Activated CD8-positive, alpha-beta memory T cell treated with anti-CD3 and anti-CD28 coated beads for 48 hours (primary cell): ENCODE data around the gene RABGAP1L.
A peak's percentile ranks its signal among the peaks of the same experiment; 100 is the strongest.

Experiments used
- DNase-seq, 3 experiments: peaks; one replicate each; pipeline ENCODE4 v3.0.0-alpha.2; 2020; ENCODE audit warnings: low read depth in 2 of 3, low spot score in 2 of 3

RABGAP1L gene

GRCh38 chr1:174912264-174912663, 752.9 kb downstream of the RABGAP1L start:
- peak in 1 of 3 experiments; percentile 3 for DNase-seq

GRCh38 chr1:174913225-174913903, 754.0 kb downstream of the RABGAP1L start:
- no peak for DNase-seq

GRCh38 chr1:174914991-174915390, 755.7 kb downstream of the RABGAP1L start:
- no peak for DNase-seq

GRCh38 chr1:174916846-174917245, 757.5 kb downstream of the RABGAP1L start:
- DNase-seq, result no peak

GRCh38 chr1:174920093-174920492, 760.8 kb downstream of the RABGAP1L start:
- DNase-seq, result no peak

- DNase-seq, result no peak
These were observed 762.8 kb downstream of the RABGAP1L start for GRCh38 chr1:174922121-174922520.

GRCh38 chr1:174923820-174924219, 764.5 kb downstream of the RABGAP1L start:
- no peak for DNase-seq

GRCh38 chr1:174928541-174928940, 769.2 kb downstream of the RABGAP1L start:
- no peak for DNase-seq

- DNase-seq, result no peak
These were observed 771.9 kb downstream of the RABGAP1L start for GRCh38 chr1:174931214-174931613.

GRCh38 chr1:174932587-174932986, 773.3 kb downstream of the RABGAP1L start:
- DNase-seq, result no peak

GRCh38 chr1:174935961-174936727, 776.8 kb downstream of the RABGAP1L start:
- DNase-seq, result no peak

- no peak for DNase-seq
These were observed 779.1 kb downstream of the RABGAP1L start for GRCh38 chr1:174938281-174939007.

- DNase-seq, result no peak
These were observed 780.6 kb downstream of the RABGAP1L start for GRCh38 chr1:174939775-174940545.

- DNase-seq, result no peak
These were observed 781.4 kb downstream of the RABGAP1L start for GRCh38 chr1:174940646-174941175.

GRCh38 chr1:174942547-174943255, 783.4 kb downstream of the RABGAP1L start:
- DNase-seq, result no peak

GRCh38 chr1:174946031-174946430, 786.7 kb downstream of the RABGAP1L start:
- no peak for DNase-seq

GRCh38 chr1:174949061-174949460, 789.7 kb downstream of the RABGAP1L start:
- DNase-seq, result no peak

- DNase-seq, result no peak
These were observed 790.3 kb downstream of the RABGAP1L start for GRCh38 chr1:174949645-174950044.

GRCh38 chr1:174953285-174954072, 794.2 kb downstream of the RABGAP1L start:
- DNase-seq, result no peak
